DOHH2 (cell line): ENCODE results near the gene AKAP13.

Experiments
- H3F3A ChIP-seq: fragments of 200-600 bp; sonication (generic), shearing (Covaris generic); 2 replicates; pipeline ENCODE4 v1.6.0; 2016; ENCODE audit warnings: antibody characterized with exemption, mild to moderate bottlenecking; ENCODE audit not compliant: control insufficient read depth, insufficient read depth
- H3K27ac ChIP-seq: fragments of 200-600 bp; sonication (generic); 2 replicates; pipeline ENCODE4 v1.5.1; 2014; ENCODE audit warnings: low read depth, mild to moderate bottlenecking, low read length, moderate library complexity
- H3K27me3 ChIP-seq: fragments of 200-600 bp; sonication (generic); 2 replicates; pipeline ENCODE4 v1.6.1; 2014; ENCODE audit warnings: mild to moderate bottlenecking, low read length, mixed read lengths; ENCODE audit not compliant: control insufficient read depth
- H3K36me3 ChIP-seq: fragments of 200-600 bp; sonication (generic); 2 replicates; pipeline ENCODE4 v1.6.1; 2014; ENCODE audit warnings: mild to moderate bottlenecking, low read length, moderate library complexity, mixed read lengths; ENCODE audit not compliant: control insufficient read depth
- H3K4me1 ChIP-seq: fragments of 200-600 bp; sonication (generic); 2 replicates; pipeline ENCODE4 v1.6.1; 2014; ENCODE audit warnings: mild to moderate bottlenecking, low read length, mixed read lengths; ENCODE audit not compliant: control insufficient read depth
- H3K4me2 ChIP-seq: fragments of 200-600 bp; sonication (generic); 2 replicates; pipeline ENCODE4 v1.6.0; 2014; ENCODE audit warnings: mild to moderate bottlenecking, low read length, moderate library complexity
- H3K4me3 ChIP-seq: fragments of 200-600 bp; sonication (generic); 2 replicates; pipeline ENCODE4 v1.5.1; 2014; ENCODE audit warnings: mild to moderate bottlenecking, low read length, mixed read lengths
- H3K79me2 ChIP-seq: fragments of 200-600 bp; sonication (generic); 2 replicates; pipeline ENCODE4 v1.6.1; 2014; ENCODE audit warnings: mild to moderate bottlenecking, low read length, mixed read lengths; ENCODE audit not compliant: control insufficient read depth
- H3K9me2 ChIP-seq: fragments of 200-600 bp; sonication (generic); replicated peaks from 2 replicates; pipeline ENCODE4 v1.6.1; 2014; ENCODE audit warnings: mild to moderate bottlenecking, low read length, mixed read lengths; ENCODE audit not compliant: control insufficient read depth
- H3K9me3 ChIP-seq: fragments of 200-600 bp; sonication (generic); 2 replicates; pipeline ENCODE4 v1.6.1; 2014; ENCODE audit warnings: antibody characterized with exemption, low read length, mixed read lengths; ENCODE audit not compliant: control insufficient read depth, insufficient read depth
- H4K20me1 ChIP-seq: fragments of 200-600 bp; sonication (generic); 2 replicates; pipeline ENCODE4 v1.6.0; 2014; ENCODE audit warnings: low read depth, mild to moderate bottlenecking, antibody characterized with exemption, low read length, moderate library complexity; ENCODE audit not compliant: control insufficient read depth, insufficient read depth
- EZH2phosphoT487 ChIP-seq: fragments of 200-600 bp; sonication (generic); IDR thresholded peaks from 2 replicates; pipeline ENCODE4 v1.6.1; 2017; ENCODE audit warnings: borderline replicate concordance, mild to moderate bottlenecking, antibody characterized with exemption, low read length, moderate library complexity, mixed read lengths
- TF ChIP-seq, protein P1 (sequence below): fragments of 200-600 bp; sonication (generic); IDR thresholded peaks from one replicate; pipeline ENCODE4 v1.5.1; 2014; ENCODE audit warnings: antibody characterized with exemption, mild to moderate bottlenecking, low read depth, low read length; ENCODE audit not compliant: poor library complexity, severe bottlenecking

The AKAP13 gene

DNA sequence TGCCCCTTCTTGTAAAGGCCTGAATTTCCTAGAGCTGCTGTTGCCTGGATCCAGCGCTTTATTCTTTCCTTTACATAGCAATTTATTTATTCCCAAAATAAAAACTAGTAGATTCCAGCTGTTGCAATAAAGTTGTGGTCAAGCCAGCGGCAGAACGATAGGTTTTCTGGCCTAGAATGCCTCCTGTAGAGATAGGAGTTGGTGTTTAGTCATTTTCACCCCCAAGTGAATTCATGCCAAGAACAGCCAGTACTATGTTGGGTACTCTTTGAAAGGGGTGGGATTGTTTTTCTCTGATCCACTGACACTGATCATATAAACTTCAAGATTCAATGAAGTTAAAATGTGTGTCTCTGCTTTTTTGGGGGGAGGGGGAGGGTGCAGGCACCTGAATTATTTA lies 344.6 kb downstream of the AKAP13 start:
- Histone ChIP-seq H3K9me2 (no peaks in the 10 kb centered on the region), H3K36me3 (peaks cover 96% of the 10 kb centered on the region), H3K27ac (no peak overlapping the region), H3K9me3 (no peaks in the 10 kb centered on the region), H3K4me3 (no peak overlapping the region), H4K20me1 (no peaks in the 10 kb centered on the region), H3K79me2 (0 out of 2 replicates have a peak, but pooled peaks cover under 1% of the 10 kb centered on the region), H3K4me2 (no peak overlapping the region), H3K4me1 (0 out of 2 replicates have a peak, but pooled peaks cover under 1% of the 10 kb centered on the region), H3F3A (peaks cover 14% of the 10 kb centered on the region), H3K27me3 (no peaks in the 10 kb centered on the region)
- no peak for TF ChIP-seq EZH2phosphoT487
- TF ChIP-seq, protein P1, sequence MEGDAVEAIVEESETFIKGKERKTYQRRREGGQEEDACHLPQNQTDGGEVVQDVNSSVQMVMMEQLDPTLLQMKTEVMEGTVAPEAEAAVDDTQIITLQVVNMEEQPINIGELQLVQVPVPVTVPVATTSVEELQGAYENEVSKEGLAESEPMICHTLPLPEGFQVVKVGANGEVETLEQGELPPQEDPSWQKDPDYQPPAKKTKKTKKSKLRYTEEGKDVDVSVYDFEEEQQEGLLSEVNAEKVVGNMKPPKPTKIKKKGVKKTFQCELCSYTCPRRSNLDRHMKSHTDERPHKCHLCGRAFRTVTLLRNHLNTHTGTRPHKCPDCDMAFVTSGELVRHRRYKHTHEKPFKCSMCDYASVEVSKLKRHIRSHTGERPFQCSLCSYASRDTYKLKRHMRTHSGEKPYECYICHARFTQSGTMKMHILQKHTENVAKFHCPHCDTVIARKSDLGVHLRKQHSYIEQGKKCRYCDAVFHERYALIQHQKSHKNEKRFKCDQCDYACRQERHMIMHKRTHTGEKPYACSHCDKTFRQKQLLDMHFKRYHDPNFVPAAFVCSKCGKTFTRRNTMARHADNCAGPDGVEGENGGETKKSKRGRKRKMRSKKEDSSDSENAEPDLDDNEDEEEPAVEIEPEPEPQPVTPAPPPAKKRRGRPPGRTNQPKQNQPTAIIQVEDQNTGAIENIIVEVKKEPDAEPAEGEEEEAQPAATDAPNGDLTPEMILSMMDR: no peak

DNA sequence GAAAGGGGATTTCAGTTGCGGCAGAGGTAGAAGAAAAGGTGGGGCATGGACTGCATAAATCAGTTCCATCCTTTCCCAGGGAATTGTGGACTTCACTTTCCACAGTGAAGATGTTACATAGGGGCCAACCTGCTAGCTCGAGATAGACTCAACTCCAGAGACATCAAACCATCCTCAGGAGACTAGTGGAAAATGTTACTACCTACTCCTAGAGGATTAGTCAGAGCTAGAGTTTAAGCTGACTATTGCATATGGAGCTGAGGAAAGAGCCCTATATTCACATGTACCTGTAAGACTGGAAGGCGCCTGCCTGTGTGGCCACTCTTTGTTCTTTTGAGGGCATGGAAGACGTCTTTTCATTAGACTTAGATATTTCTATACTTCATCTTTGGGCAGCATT lies 345.2 kb downstream of the AKAP13 start:
- Histone ChIP-seq H4K20me1 (no peaks in the 10 kb centered on the region), H3K79me2 (peaks cover 2% of the 10 kb centered on the region; the same call in 1 of the 2 replicates), H3K4me3 (no peak overlapping the region), H3K9me2 (no peaks in the 10 kb centered on the region), H3K27me3 (no peaks in the 10 kb centered on the region), H3K4me1 (0 out of 2 replicates have a peak, but pooled peaks cover 2% of the 10 kb centered on the region), H3K4me2 (no peak overlapping the region), H3F3A (peaks cover 14% of the 10 kb centered on the region), H3K9me3 (no peaks in the 10 kb centered on the region), H3K36me3 (peaks cover 96% of the 10 kb centered on the region), H3K27ac (no peak overlapping the region)
- TF ChIP-seq EZH2phosphoT487: no peak
- TF ChIP-seq, protein P1: no peak

- peaks cover 96% of the 10 kb centered on the region for H3K36me3 ChIP-seq
- no peak overlapping the region for H3K4me2 ChIP-seq
- no peaks in the 10 kb centered on the region for H3K27me3 ChIP-seq
These were observed 346.1 kb downstream of the AKAP13 start for GRCh38 chr15:85726454-85726853.

More at GRCh38 chr15:85726454-85726853, 346.1 kb downstream of the AKAP13 start:
- H3K4me1 ChIP-seq: 0 out of 2 replicates have a peak, but pooled peaks cover 2% of the 10 kb centered on the region
- H3F3A ChIP-seq: peaks cover 14% of the 10 kb centered on the region
- peaks cover 4% of the 10 kb centered on the region; the same call in 1 of the 2 replicates for H3K79me2 ChIP-seq
- no peak overlapping the region for H3K27ac ChIP-seq
- no peak for TF ChIP-seq EZH2phosphoT487
- TF ChIP-seq, protein P1: no peak
- H3K9me2 ChIP-seq: no peaks in the 10 kb centered on the region
- H3K4me3 ChIP-seq: no peak overlapping the region
- H3K9me3 ChIP-seq: no peaks in the 10 kb centered on the region
- no peaks in the 10 kb centered on the region for H4K20me1 ChIP-seq
